Stimulated activated CD4-positive, alpha-beta T cell treated with anti-CD3 and anti-CD28 coated beads, Interleukin-15, amount 100 ng/mL, for 48 hours (primary cell): ENCODE measurements around the gene SCRN2.

ENCODE experiments used
- DNase-seq, 2 donors: peaks; one replicate each; pipeline ENCODE4 v3.0.0-alpha.2; 2020; ENCODE audit warnings: low read depth in 2 of 2

The SCRN2 gene

GRCh38 chr17:47840742-47841487, at the start of gene SCRN2:
TSS of gene SCRN2 (minus strand) at chr17:47841273. CDS start at chr17:47840843, 430 bp downstream.
- DNase-seq = peak; percentile 76 to 87

DNA sequence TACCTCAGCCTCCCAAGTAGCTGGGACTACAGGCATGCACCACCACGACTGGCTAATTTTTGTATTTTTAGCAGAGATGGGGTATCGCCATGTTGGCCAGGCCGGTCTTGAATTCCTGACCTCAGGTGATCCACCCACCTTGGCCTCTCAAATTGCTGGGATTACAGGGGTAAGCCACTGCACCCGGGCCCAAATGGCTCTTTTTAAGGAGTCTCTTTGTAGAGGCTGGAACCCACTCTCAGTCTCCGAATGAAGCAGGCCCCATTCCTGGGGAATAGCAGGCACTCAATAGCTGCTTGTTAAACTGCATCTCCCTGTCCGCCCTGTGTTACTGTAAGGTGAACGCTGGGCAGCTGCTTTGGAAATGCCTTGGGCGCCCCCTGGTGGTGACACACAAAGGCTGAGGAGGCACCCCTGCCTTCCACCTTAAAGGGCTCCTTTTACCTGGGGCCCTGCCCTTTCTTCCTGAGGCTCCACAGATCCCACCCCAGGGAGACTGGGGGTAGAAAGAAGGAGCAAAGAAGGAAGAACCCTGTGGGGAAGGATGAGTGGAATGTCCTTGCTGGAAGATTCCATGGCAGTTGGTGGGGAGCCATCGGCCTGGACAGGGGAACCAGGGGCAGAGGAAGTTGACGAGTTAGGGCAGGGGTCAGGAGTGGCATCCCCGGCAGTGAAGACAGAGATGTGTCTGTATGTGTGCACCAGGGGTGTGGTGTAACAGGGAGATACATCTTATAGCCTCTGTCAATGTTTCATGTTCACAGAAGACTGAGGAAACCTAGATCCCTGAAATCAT, 48.9 kb upstream of the SCRN2 start:
- peak; percentile 84 to 88 for DNase-seq

GRCh38 chr17:47888293-47888692, 47.2 kb upstream of the SCRN2 start:
- DNase-seq = no peak

- no peak for DNase-seq
Observed at GRCh38 chr17:47884905-47885730, 44.0 kb upstream of the SCRN2 start.

DNA sequence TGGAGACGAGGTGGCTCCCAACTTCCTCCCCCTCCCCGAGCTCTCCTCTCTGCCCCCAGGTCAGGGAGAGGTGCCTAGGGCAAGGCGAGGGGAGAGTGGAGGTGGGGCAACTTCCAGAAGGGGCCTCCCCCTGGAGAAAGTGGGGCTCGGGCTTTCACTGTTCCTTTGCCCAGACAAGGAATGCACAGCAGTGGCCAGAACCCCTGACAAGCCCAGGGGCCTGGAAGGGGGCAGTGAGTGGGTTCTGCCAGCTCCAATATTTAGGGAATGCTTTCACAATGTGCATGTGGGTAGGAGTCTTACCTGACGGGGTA, 43.3 kb upstream of the SCRN2 start:
- DNase-seq = no peak

GRCh38 chr17:47883589-47884426, 42.7 kb upstream of the SCRN2 start:
- DNase-seq = no peak

- no peak for DNase-seq
Observed at GRCh38 chr17:47882695-47883588, 41.9 kb upstream of the SCRN2 start.

DNA sequence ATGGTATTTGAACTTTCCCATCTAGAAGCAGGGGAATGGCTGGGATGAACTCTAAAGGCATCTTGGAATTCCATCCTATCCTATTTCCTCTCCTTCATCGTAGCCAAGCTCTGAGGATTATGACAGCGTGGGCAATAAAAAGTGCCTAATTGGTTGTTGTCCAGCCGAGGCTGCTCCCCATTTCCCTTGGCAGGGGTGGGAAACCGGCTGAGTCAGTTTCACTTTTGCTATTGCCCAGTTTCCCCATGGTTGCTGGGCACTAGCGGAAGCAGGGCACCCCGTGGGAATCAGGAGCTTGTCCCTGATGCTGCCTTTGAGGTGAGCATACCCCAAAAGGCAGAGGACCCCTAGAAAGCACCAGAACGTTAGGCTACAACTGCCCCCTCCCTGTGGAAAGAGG, 41.2 kb upstream of the SCRN2 start:
- DNase-seq = no peak

GRCh38 chr17:47879776-47880454, 38.8 kb upstream of the SCRN2 start:
- DNase-seq = no peak

DNA sequence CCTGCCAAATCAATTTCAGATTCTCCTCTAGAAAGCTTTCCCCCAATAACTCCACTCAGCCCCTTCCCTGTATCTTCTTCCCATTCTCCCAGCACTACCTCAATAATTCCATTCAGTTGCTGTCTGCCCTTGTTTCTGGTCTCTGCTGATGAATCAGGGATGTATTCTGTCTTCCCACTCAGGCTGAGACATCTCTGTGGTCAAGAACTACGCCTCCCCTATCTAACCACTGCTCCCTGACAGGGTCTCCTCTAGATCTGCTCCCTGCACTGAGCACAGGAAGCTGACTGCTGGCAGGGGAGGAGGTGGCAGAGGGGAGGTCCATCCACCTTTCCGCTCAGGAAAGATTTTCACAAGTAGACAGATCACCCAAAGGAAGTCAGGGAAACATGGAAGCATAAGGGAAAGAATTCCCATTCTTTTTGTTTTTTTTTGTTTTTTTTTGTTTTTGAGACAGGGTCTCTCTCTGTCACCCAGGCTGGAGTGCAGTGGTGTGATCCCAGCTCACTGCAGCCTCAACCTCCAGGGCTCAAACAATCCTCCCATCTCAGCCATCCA, 38.0 kb upstream of the SCRN2 start:
- no peak for DNase-seq

DNA sequence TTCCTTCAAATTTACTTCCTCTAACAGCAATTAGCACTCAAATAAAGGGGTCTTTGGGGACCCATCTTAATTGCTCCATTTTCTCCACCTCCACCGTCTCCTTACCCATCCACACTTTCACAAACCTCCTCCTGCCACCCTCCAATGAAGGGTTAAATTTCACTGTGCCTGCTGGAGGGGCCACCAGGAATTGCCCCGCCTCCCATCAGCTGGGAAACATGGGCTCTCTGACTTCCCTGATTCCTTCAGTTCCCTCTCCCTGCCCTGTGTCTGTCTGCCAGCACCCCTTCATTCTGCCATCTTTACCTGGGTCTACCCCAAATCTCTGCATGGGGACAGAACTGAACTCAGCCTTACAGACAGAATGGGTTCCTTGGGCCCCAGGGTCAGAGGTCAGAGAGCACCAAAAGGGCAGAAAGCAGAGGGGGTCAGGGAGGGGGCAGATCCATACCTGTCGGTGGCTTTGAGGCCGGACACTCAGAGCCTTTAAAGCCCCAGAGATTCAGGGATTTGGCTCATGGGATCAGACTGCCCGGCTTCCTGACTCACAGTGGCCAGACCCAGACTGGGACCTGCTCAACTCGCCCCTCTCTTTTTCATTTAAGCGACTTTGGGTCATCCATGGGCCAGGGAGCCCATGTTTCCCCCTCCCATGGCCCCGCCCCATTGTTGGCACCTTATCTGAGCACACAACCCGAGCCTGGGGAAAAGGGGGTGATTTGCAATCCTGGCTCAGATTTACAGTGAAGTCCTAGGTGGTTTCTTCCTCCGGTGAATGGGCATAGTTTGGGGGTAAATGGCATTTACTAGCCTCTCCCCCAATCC, 37.3 kb upstream of the SCRN2 start:
- DNase-seq = no peak

DNA sequence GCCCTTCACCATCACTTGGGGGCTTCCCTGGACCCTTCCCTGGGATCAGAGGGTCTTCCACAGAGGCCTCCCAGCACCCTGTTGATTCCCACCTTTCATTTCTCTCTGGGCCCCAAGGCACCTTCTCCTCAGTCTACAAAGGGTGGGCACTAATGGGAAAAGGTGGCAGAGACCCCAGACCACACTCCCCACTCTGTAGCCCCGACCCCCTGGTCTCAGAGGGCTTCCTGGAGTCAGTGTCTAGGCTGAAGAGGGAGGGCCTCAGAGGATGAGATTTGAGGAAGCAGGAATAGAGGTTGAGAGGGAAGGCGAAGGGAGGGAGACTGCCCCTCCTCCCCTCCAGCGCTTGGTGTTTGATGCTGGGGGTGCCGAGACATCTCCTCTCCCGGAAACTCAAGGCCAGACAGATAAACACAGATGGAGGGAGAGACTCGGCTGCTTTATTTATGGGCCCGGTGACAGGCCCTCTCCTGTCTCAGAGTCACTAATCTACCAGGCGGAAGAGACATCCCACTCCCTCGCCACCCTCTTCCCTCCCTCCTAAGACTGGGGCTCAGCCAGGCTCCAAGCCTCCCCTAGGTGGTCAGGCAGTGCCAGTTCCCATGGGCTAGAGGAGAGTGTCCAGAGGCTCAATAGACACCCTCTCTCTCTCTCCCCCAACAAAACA, 36.4 kb upstream of the SCRN2 start:
- DNase-seq = no peak

- DNase-seq = no peak
Observed at GRCh38 chr17:47875011-47875985, 34.2 kb upstream of the SCRN2 start.

DNA sequence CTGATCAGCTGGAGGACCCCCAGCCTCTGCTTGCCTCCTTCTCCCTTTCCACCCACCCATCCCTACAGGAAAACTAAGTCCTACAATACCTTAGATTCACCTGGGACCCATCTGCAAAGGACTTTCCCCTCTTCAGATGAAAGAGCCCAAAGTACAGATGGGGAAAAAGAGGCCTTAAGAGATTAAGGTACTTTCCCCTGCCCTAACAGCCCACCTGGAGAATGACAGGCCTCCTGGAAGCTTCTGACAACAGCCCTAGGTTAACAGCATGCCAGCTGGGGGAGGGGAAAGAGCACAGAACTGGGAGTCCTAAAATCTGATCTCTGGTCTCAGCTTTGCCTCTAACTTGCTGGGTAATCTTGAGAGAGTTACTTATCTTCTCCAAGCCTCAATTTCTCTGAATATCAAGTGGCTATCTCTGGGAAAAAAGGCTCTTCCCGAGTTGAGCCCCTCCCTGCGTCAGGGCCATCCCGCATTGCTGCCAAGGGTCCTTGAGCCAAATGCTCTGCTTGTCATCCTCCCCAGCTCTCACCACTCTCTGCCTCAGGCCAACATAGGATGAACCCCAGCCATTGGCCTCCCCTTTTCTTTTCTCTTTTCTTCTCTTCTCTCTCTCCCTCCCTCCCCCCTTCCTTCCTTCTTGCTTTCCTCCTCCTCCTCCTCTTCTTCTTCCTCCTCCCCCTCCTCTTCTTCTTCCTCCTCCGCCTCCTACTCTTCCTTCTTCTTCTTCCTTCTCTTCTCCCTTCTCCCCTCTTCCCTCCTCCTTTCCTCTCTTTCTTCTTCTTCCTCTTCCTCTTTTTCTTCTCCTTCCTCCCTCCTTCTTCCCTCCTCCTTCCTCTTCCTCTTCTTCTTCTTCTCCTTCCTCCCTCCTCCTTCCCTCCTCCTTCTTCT, 32.4 kb upstream of the SCRN2 start:
- DNase-seq = no peak

- no peak for DNase-seq
Observed at GRCh38 chr17:47872651-47873161, 31.6 kb upstream of the SCRN2 start.
